H1 (cell line): ENCODE measurements around the gene HSD17B1. TPM values are rescaled to one million over a fixed set of nuclear protein-coding genes. Genes with fewer than 3 reads are reported as not detected.

Experiments used
- POU5F1 ChIP-seq: IDR thresholded peaks from 2 replicates; pipeline ENCODE4 v1.6.1; 2011; ENCODE audit warnings: low read depth, mild to moderate bottlenecking, low read length, moderate library complexity
- polyA plus RNA-seq, 7 experiments: library from polyadenylated mRNA; depleted of rRNA in 3 of 7; stranded (reverse) in 5 of 7; unstranded in 2 of 7; fragments of >200 nt in 5 of 7; fragments of 200-250 nt in 2 of 7; gene quantifications; 1 replicate in 5 of 7; 2 replicates in 1 of 7; 4 replicates in 1 of 7; pipeline versions ENCODE4 v1.2.1 to v1.2.3, GENCODE V29; 2011 to 2013; ENCODE audit warnings: missing spikeins in 2 of 7, mixed read lengths in 2 of 7
- total RNA-seq: library from RNA; stranded (reverse); fragmentation: NEBNext Ultra II Directional; extraction: Animal tissue kit (Norgen Biotek cat#: 25700); gene quantifications from 2 replicates; pipeline ENCODE4 v1.2.1, GENCODE V29; 2021
- TF ChIP-seq, protein P1 (sequence below): fragments of 300-600 bp; sonication (generic); IDR thresholded peaks from 2 replicates; pipeline ENCODE4 v1.7.1; 2012; ENCODE audit warnings: low read length, moderate library complexity, mild to moderate bottlenecking, inconsistent platforms; ENCODE audit not compliant: insufficient replicate concordance

Gene HSD17B1
- total and polyA plus RNA-seq, 2 of the 8 experiments (the other 6 are each of a cell fraction or from before 2014, with no cell fraction given): 0.88 to 1.0 TPM

DNA sequence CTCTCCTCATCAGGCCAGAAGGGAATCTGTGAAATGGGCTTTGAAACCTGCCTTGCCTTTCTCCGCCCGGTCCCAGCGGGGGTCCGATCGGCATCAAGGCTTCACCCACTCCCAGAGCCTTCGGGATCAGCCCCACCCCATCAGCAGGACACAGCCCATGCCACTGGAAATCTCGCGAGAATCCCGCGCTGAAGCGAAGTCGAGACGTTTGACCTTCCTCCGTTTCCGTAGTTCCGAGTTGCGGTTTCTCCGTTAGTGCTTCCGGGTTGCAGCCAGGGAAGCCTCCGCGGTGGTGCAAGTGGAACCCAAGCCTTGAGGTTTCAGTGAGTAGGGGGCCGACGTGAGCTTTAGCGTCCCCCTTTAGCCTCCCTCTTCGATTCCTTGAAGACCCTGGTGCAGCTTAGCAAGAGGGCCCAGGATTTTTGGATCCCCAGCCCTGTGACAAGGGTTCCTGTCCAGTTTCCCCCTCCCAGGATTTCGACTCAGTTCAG is 9.2 kb downstream of the HSD17B1 start, which contains the start of gene COASY (continued):
- TF ChIP-seq, protein P1, sequence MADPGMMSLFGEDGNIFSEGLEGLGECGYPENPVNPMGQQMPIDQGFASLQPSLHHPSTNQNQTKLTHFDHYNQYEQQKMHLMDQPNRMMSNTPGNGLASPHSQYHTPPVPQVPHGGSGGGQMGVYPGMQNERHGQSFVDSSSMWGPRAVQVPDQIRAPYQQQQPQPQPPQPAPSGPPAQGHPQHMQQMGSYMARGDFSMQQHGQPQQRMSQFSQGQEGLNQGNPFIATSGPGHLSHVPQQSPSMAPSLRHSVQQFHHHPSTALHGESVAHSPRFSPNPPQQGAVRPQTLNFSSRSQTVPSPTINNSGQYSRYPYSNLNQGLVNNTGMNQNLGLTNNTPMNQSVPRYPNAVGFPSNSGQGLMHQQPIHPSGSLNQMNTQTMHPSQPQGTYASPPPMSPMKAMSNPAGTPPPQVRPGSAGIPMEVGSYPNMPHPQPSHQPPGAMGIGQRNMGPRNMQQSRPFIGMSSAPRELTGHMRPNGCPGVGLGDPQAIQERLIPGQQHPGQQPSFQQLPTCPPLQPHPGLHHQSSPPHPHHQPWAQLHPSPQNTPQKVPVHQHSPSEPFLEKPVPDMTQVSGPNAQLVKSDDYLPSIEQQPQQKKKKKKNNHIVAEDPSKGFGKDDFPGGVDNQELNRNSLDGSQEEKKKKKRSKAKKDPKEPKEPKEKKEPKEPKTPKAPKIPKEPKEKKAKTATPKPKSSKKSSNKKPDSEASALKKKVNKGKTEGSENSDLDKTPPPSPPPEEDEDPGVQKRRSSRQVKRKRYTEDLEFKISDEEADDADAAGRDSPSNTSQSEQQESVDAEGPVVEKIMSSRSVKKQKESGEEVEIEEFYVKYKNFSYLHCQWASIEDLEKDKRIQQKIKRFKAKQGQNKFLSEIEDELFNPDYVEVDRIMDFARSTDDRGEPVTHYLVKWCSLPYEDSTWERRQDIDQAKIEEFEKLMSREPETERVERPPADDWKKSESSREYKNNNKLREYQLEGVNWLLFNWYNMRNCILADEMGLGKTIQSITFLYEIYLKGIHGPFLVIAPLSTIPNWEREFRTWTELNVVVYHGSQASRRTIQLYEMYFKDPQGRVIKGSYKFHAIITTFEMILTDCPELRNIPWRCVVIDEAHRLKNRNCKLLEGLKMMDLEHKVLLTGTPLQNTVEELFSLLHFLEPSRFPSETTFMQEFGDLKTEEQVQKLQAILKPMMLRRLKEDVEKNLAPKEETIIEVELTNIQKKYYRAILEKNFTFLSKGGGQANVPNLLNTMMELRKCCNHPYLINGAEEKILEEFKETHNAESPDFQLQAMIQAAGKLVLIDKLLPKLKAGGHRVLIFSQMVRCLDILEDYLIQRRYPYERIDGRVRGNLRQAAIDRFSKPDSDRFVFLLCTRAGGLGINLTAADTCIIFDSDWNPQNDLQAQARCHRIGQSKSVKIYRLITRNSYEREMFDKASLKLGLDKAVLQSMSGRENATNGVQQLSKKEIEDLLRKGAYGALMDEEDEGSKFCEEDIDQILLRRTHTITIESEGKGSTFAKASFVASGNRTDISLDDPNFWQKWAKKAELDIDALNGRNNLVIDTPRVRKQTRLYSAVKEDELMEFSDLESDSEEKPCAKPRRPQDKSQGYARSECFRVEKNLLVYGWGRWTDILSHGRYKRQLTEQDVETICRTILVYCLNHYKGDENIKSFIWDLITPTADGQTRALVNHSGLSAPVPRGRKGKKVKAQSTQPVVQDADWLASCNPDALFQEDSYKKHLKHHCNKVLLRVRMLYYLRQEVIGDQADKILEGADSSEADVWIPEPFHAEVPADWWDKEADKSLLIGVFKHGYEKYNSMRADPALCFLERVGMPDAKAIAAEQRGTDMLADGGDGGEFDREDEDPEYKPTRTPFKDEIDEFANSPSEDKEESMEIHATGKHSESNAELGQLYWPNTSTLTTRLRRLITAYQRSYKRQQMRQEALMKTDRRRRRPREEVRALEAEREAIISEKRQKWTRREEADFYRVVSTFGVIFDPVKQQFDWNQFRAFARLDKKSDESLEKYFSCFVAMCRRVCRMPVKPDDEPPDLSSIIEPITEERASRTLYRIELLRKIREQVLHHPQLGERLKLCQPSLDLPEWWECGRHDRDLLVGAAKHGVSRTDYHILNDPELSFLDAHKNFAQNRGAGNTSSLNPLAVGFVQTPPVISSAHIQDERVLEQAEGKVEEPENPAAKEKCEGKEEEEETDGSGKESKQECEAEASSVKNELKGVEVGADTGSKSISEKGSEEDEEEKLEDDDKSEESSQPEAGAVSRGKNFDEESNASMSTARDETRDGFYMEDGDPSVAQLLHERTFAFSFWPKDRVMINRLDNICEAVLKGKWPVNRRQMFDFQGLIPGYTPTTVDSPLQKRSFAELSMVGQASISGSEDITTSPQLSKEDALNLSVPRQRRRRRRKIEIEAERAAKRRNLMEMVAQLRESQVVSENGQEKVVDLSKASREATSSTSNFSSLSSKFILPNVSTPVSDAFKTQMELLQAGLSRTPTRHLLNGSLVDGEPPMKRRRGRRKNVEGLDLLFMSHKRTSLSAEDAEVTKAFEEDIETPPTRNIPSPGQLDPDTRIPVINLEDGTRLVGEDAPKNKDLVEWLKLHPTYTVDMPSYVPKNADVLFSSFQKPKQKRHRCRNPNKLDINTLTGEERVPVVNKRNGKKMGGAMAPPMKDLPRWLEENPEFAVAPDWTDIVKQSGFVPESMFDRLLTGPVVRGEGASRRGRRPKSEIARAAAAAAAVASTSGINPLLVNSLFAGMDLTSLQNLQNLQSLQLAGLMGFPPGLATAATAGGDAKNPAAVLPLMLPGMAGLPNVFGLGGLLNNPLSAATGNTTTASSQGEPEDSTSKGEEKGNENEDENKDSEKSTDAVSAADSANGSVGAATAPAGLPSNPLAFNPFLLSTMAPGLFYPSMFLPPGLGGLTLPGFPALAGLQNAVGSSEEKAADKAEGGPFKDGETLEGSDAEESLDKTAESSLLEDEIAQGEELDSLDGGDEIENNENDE: no peak
- TF ChIP-seq POU5F1: no peak
